Activated CD8-positive, alpha-beta memory T cell treated with anti-CD3 and anti-CD28 coated beads, Interleukin-2, amount 10 ng/mL, durations not matched to agents 7 days and 5 days (primary cell): ENCODE measurements around the gene SPEN. TPM values are rescaled to one million over a fixed set of nuclear protein-coding genes. Genes with fewer than 3 reads are reported as not detected.

Experiments used
- ATAC-seq: fragments of 150-1000 bp; cut with Tn5 transposase; one replicate; pipeline ENCODE4 v1.10.0; 2021; ENCODE audit warnings: moderate library complexity
- CTCF ChIA-PET: fragments of 350-600 bp; sonication (Branson Sonifier 250); formaldehyde crosslinking; loops from one replicate; lab custom pipeline; 2021; ENCODE audit warnings: antibody characterized with exemption; lab: Charles Lee
- DNase-seq: peaks from one replicate; pipeline ENCODE4 v3.0.0-alpha.2; 2020
- H3K27ac Mint-ChIP-seq: one replicate; pipeline ENCODE4 v1.8.0; 2021; ENCODE audit warnings: mild to moderate bottlenecking, mixed read lengths
- H3K27me3 Mint-ChIP-seq: one replicate; pipeline ENCODE4 v1.8.0; 2021; ENCODE audit warnings: mixed read lengths
- H3K36me3 Mint-ChIP-seq: one replicate; pipeline ENCODE4 v1.8.0; 2021; ENCODE audit warnings: mild to moderate bottlenecking, mixed read lengths
- H3K4me1 Mint-ChIP-seq: one replicate; pipeline ENCODE4 v1.8.0; 2021; ENCODE audit warnings: mixed read lengths
- H3K4me3 Mint-ChIP-seq: one replicate; pipeline ENCODE4 v1.8.0; 2021; ENCODE audit warnings: mild to moderate bottlenecking, moderate library complexity, mixed read lengths
- H3K9me3 Mint-ChIP-seq: one replicate; pipeline ENCODE4 v1.8.0; 2022; ENCODE audit warnings: low read depth, mixed read lengths
- total RNA-seq, 2 experiments: library from RNA; stranded (reverse); gene quantifications; one replicate each; pipeline ENCODE4 v1.2.3, GENCODE V29; 2021

SPEN gene
- total RNA-seq, 2 experiments from 2014 or later: 74.6 to 75.5 TPM

GRCh38 chr1:15939181-15940109, 91.9 kb downstream of the SPEN start:
- Mint-ChIP-seq H3K9me3 (no peaks in the 10 kb centered on the region), H3K36me3 (peaks cover 34% of the 10 kb centered on the region)
- CTCF ChIA-PET: no interaction called here

GRCh38 chr1:15940110-15941043, 92.9 kb downstream of the SPEN start:
- no peak for DNase-seq
- peaks cover 1% of the 10 kb centered on the region for H3K4me1 Mint-ChIP-seq
- H3K4me3 Mint-ChIP-seq: no peak overlapping the region
- CTCF ChIA-PET: no interaction called here
- no peak overlapping the region for H3K27ac Mint-ChIP-seq
- no peaks in the 10 kb centered on the region for H3K27me3 Mint-ChIP-seq
- no peak for ATAC-seq
- H3K9me3 Mint-ChIP-seq: no peaks in the 10 kb centered on the region
- peaks cover 30% of the 10 kb centered on the region for H3K36me3 Mint-ChIP-seq

More at GRCh38 chr1:15939181-15940109, 91.9 kb downstream of the SPEN start:
- Mint-ChIP-seq H3K27ac (no peak overlapping the region), H3K4me1 (peaks cover 1% of the 10 kb centered on the region), H3K27me3 (no peaks in the 10 kb centered on the region), H3K4me3 (no peak overlapping the region)
- ATAC-seq: no peak
- no peak for DNase-seq

GRCh38 chr1:15941044-15941840, 93.7 kb downstream of the SPEN start:
- H3K9me3 Mint-ChIP-seq: no peaks in the 10 kb centered on the region
- H3K36me3 Mint-ChIP-seq: peaks cover 29% of the 10 kb centered on the region
- H3K27ac Mint-ChIP-seq: no peak overlapping the region
- H3K4me3 Mint-ChIP-seq: no peak overlapping the region
- ATAC-seq (no peak), DNase-seq (no peak)
- no peaks in the 10 kb centered on the region for H3K27me3 Mint-ChIP-seq
- H3K4me1 Mint-ChIP-seq: peaks cover 1% of the 10 kb centered on the region
- CTCF ChIA-PET: no interaction called here

- Mint-ChIP-seq H3K9me3 (no peaks in the 10 kb centered on the region), H3K4me1 (peaks cover 4% of the 10 kb centered on the region), H3K4me3 (no peak overlapping the region), H3K27ac (no peak overlapping the region), H3K36me3 (peaks cover 29% of the 10 kb centered on the region), H3K27me3 (no peaks in the 10 kb centered on the region)
- no peak for ATAC-seq
- CTCF ChIA-PET: no interaction called here
- no peak for DNase-seq
Measured at GRCh38 chr1:15941899-15942660, 94.6 kb downstream of the SPEN start.

- Mint-ChIP-seq H3K27ac (no peak overlapping the region), H3K9me3 (no peaks in the 10 kb centered on the region), H3K4me3 (no peak overlapping the region), H3K4me1 (peaks cover 11% of the 10 kb centered on the region), H3K27me3 (no peaks in the 10 kb centered on the region), H3K36me3 (peaks cover 30% of the 10 kb centered on the region)
- no peak for DNase-seq
- ATAC-seq: no peak
- CTCF ChIA-PET: no interaction called here
Measured at GRCh38 chr1:15942661-15943327, 95.3 kb downstream of the SPEN start.

GRCh38 chr1:15943328-15943991, 96.0 kb downstream of the SPEN start:
- H3K27ac Mint-ChIP-seq: no peak overlapping the region
- ATAC-seq (no peak), DNase-seq (no peak)
- H3K36me3 Mint-ChIP-seq: peaks cover 28% of the 10 kb centered on the region
- H3K27me3 Mint-ChIP-seq: no peaks in the 10 kb centered on the region
- H3K4me3 Mint-ChIP-seq: no peak overlapping the region
- peaks cover 18% of the 10 kb centered on the region for H3K4me1 Mint-ChIP-seq
- H3K9me3 Mint-ChIP-seq: no peaks in the 10 kb centered on the region
- CTCF ChIA-PET: no interaction called here

- no peaks in the 10 kb centered on the region for H3K27me3 Mint-ChIP-seq
- no peak for ATAC-seq
- H3K9me3 Mint-ChIP-seq: no peaks in the 10 kb centered on the region
- no peak overlapping the region for H3K4me3 Mint-ChIP-seq
- no peak overlapping the region for H3K27ac Mint-ChIP-seq
- H3K36me3 Mint-ChIP-seq: peaks cover 29% of the 10 kb centered on the region
- DNase-seq: no peak
- H3K4me1 Mint-ChIP-seq: peaks cover 23% of the 10 kb centered on the region
- CTCF ChIA-PET: no interaction called here
Measured at GRCh38 chr1:15943992-15944307, 96.4 kb downstream of the SPEN start.

GRCh38 chr1:15944308-15945010, 97.0 kb downstream of the SPEN start:
- Mint-ChIP-seq H3K27ac (no peak overlapping the region), H3K9me3 (no peaks in the 10 kb centered on the region), H3K4me3 (no peak overlapping the region), H3K36me3 (peaks cover 28% of the 10 kb centered on the region), H3K27me3 (no peaks in the 10 kb centered on the region), H3K4me1 (peaks cover 28% of the 10 kb centered on the region)
- no peak for ATAC-seq
- no peak for DNase-seq
- CTCF ChIA-PET: no interaction called here

- H3K4me1 Mint-ChIP-seq: peaks cover 35% of the 10 kb centered on the region
- DNase-seq (no peak), ATAC-seq (no peak)
- H3K27me3 Mint-ChIP-seq: no peaks in the 10 kb centered on the region
- CTCF ChIA-PET: interaction anchor here (1.3 kb wide), 1 partner anchor 129 kb away, joined by 3 read pairs; no protein-coding TSS in a partner anchor
- H3K36me3 Mint-ChIP-seq: peaks cover 26% of the 10 kb centered on the region
- no peak overlapping the region for H3K4me3 Mint-ChIP-seq
- H3K9me3 Mint-ChIP-seq: no peaks in the 10 kb centered on the region
- H3K27ac Mint-ChIP-seq: no peak overlapping the region
Measured at GRCh38 chr1:15945011-15945831, 97.7 kb downstream of the SPEN start.

GRCh38 chr1:15945832-15946448, 98.4 kb downstream of the SPEN start:
- CTCF ChIA-PET: interaction anchor here (1.3 kb wide), 1 partner anchor 130 kb away, joined by 3 read pairs; no protein-coding TSS in a partner anchor
- H3K4me1 Mint-ChIP-seq: peaks cover 42% of the 10 kb centered on the region
- H3K4me3 Mint-ChIP-seq: no peak overlapping the region
- DNase-seq (no peak), ATAC-seq (no peak)
- H3K36me3 Mint-ChIP-seq: peaks cover 23% of the 10 kb centered on the region
- no peaks in the 10 kb centered on the region for H3K27me3 Mint-ChIP-seq
- H3K9me3 Mint-ChIP-seq: no peaks in the 10 kb centered on the region
- H3K27ac Mint-ChIP-seq: no peak overlapping the region
